ENCODE results near the gene ZCCHC7.

DNA sequence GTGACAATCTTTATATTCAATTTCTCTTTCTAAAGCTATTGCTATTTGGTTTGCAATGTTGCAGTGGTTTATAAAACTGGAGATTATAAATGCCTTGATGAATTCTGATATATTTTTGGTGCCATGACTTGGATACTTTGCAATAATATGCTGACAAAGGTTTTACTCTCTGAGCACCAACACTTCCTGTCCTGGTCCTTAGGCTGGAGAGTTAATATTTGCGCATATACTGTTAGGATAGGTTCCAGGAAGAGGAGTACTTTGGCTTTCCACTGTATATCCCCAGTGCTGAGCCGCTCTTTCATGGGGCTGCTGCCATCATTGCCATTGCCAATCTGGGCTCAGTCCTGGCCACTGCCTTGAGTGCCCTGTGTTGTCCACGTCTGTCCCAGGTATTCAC lies 139.6 kb downstream of the ZCCHC7 start:
- TF ChIP-seq, protein P1, sequence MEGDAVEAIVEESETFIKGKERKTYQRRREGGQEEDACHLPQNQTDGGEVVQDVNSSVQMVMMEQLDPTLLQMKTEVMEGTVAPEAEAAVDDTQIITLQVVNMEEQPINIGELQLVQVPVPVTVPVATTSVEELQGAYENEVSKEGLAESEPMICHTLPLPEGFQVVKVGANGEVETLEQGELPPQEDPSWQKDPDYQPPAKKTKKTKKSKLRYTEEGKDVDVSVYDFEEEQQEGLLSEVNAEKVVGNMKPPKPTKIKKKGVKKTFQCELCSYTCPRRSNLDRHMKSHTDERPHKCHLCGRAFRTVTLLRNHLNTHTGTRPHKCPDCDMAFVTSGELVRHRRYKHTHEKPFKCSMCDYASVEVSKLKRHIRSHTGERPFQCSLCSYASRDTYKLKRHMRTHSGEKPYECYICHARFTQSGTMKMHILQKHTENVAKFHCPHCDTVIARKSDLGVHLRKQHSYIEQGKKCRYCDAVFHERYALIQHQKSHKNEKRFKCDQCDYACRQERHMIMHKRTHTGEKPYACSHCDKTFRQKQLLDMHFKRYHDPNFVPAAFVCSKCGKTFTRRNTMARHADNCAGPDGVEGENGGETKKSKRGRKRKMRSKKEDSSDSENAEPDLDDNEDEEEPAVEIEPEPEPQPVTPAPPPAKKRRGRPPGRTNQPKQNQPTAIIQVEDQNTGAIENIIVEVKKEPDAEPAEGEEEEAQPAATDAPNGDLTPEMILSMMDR (IDR thresholded peaks at IDR 0.05; ENCODE audit: borderline replicate concordance, extremely low read depth, low read length, poor library complexity, severe bottlenecking), result no peak
- no peak for TF ChIP-seq EZH2 (IDR thresholded peaks at IDR 0.05; ENCODE audit: borderline replicate concordance, low read depth, low read length, severe bottlenecking)

Data from DND-41 (cell line).